LNCaP clone FGC (cell line): ENCODE measurements around the gene GATM.

Experiments
- DNase-seq: peaks from one replicate; pipeline ENCODE4 v3.0.0-alpha.2; 2011; ENCODE audit warnings: low read depth
- H3K4me3 ChIP-seq: 2 replicates; pipeline ENCODE4 v1.5.1; 2011; ENCODE audit warnings: mild to moderate bottlenecking, low read depth, low read length, control low read depth
- CTCF ChIP-seq: IDR thresholded peaks from 2 replicates; pipeline ENCODE4 v1.5.1; 2012; ENCODE audit warnings: mild to moderate bottlenecking; ENCODE audit not compliant: control insufficient read depth, insufficient read depth; ENCODE audit errors: extremely low read depth

The GATM gene

GRCh38 chr15:45340429-45340828 lies 37.9 kb downstream of the GATM start:
- TF ChIP-seq CTCF: no peak
- H3K4me3 ChIP-seq: no peak overlapping the region
- DNase-seq: no peak

- TF ChIP-seq CTCF: no peak
- no peak for DNase-seq
- no peak overlapping the region for H3K4me3 ChIP-seq
Observed at GRCh38 chr15:45338417-45338816, 39.9 kb downstream of the GATM start.

GRCh38 chr15:45337224-45337623 lies 41.1 kb downstream of the GATM start:
- no peak overlapping the region for H3K4me3 ChIP-seq
- no peak for TF ChIP-seq CTCF
- no peak for DNase-seq

- no peak for TF ChIP-seq CTCF
- DNase-seq: no peak
- H3K4me3 ChIP-seq: no peak overlapping the region
Observed at GRCh38 chr15:45333550-45333949, 44.8 kb downstream of the GATM start.

- no peak overlapping the region for H3K4me3 ChIP-seq
- DNase-seq: no peak
- TF ChIP-seq CTCF: no peak
Observed at GRCh38 chr15:45332694-45333093, 45.6 kb downstream of the GATM start.

GRCh38 chr15:45331972-45332371 lies 46.4 kb downstream of the GATM start:
- no peak for TF ChIP-seq CTCF
- no peak for DNase-seq
- no peak overlapping the region for H3K4me3 ChIP-seq

- peak; percentile 43 for DNase-seq
- no peak for TF ChIP-seq CTCF
- no peak overlapping the region for H3K4me3 ChIP-seq
Observed at GRCh38 chr15:45328663-45329062, 49.7 kb downstream of the GATM start.
